ENCODE results near the gene PLA1A.
"Not testable (repeated sequence)": the region's sequence is repeated elsewhere in the genome, so short reads cannot be mapped to it uniquely, and the experiment has no call there.

PLA1A gene

DNA sequence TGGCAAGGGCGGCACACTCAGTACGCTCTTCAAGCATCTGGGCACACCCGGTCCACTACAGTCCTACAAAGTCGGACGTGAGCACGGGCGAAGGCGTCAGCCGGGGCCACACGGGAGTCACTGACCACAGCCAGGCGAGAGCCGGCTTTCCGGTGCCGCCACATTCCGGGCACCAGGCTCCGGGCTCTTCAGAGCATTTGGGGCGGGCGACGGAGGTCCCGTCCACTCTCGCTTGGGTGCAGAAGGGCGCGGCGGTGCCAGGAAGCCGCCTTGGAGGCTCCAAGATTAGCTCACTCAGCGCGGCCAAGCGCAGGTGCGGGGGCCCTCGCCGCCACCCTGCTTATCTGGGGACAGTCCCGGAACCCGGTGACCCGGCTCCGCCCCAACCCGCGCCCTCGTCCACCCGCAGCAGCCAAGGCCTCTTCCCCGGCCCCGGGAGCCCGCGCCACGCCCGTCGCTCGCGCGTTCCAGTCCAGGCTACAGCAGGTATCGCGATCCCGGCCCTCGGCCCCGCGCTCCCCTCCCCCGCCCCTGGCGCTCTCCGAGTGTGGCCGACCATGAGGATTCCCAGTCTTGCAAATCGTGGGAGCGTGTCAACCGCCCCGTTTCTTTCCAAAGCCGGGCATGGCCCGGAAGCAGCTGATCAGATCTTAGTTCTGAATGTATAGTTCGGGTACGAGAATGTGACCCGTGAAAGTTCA, 18.2 kb upstream of the PLA1A start, which contains the start of gene ADPRH:
Gene ADPRH (plus strand): TSS at position 127 of the 701 bp plus-strand sequence. CDS start 2,678 bp downstream, outside the sequence.
- DNase-seq (ENCODE audit: low spot score), result peak; percentile 47

DNA sequence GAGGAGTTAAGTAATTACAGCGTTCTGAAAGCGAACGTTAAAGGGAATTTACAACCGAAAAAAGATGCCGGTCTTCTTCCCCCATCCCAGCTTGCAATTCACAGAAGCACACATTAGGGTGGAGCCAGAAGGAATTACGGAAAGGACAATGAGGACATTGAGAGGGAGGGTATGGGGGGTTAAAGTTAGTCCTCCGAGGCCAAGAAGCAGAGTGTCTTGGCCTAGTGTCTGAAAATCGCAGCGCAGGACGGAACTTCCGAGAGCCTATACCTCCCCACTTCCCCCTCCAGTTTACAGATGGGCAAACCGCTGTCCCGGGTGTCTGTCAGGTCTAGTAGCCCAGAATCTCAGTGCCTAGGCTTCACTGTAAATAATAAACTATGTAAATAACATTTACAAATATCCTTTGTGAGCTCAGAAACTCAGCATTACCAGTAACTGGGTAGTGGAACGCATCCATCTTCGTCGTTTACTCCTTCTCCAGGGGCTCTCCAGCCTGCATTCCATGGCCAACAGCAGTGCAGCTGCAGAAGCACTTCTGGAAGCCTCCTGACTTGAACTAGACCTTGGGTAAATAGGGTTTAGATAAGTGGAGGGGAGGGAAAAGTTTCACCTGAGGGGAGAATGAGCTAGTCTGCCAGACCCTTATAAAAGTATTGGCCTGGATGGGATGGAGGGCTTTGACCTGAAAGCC, 17.5 kb upstream of the PLA1A start:
- DNase-seq (ENCODE audit: low spot score), result no peak

DNA sequence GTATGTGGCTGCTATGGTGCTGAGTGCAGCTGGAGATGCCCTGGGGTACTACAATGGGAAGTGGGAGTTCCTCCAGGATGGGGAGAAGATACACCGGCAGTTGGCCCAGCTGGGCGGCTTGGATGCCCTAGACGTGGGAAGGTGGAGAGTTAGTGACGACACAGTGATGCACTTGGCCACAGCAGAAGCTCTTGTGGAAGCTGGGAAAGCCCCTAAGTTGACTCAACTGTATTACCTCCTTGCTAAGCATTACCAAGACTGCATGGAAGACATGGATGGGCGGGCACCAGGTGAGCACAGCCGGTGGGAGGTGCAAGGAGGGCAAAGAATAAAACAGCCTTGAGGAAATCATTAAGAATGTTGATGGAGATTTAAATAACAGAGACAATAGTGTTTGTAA, 15.5 kb upstream of the PLA1A start:
- DNase-seq (ENCODE audit: low spot score), result no peak

DNA sequence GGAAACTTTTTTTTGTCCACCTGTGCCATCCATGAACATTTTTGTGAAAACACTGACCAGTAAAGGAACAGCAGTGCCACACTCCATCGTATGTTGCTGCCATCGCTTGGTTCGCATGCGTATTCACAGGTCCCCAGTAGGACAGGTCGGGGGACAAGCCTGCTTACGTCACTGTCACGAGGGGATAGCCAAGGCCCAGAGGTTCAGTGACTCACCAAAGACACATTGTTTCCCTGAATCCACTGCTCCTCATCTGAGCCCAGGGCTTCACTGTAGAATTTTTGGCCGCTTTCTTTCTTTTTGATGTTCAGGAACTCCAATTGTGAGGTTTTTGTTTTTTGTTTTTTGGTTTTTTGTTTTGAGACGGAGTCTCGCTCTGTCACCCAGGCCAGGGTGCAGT, 12.5 kb upstream of the PLA1A start:
- no peak for DNase-seq (ENCODE audit: low spot score)

DNA sequence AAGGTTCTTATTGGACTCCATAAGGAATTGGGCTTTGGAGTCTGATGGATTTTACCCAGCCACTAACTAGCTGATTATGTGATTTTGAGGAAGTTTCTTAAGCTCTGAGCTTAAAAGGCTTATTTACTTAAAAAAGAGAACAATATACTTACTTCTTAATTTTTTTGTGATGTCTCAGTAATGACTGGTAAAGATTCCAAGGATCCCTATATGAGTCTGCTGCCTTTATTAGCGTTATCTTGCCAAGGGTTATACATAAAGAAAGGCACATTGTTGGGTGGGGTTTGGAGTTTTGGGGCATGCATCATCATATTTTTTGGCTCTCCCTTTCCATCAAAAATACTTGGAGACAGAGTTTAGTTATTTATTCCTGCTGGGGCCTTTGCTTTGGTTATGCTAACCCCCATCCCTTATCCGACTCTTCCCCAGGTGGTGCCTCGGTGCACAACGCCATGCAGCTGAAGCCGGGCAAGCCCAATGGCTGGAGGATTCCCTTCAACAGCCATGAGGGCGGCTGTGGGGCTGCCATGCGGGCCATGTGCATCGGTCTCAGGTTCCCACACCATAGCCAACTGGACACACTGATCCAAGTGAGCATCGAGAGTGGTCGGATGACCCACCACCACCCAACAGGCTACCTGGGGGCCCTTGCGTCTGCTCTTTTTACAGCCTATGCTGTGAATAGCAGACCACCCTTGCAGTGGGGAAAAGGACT, 11.7 kb upstream of the PLA1A start:
- DNase-seq (ENCODE audit: low spot score), result no peak

DNA sequence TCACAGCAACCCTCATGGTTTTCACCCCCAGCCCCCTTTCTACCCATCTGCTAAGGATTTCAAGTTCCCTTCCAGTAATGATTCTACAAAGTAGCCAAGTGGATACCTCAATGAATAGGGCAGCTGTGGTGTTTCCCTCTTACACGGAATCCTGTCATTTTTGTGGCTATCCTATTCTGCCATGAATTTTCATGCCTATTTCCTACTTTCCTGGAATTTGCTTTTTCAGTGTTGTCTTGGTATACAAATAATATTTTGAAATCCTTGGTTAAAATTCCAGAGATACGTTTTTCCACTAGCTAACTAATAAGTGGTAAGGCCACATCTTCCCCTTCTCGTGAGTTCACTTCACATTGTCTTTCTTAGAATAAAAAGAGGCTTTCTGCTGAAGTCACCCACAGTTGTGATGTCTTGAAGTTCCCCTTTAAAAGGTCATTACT, 10.9 kb upstream of the PLA1A start:
- no peak for DNase-seq (ENCODE audit: low spot score)

DNA sequence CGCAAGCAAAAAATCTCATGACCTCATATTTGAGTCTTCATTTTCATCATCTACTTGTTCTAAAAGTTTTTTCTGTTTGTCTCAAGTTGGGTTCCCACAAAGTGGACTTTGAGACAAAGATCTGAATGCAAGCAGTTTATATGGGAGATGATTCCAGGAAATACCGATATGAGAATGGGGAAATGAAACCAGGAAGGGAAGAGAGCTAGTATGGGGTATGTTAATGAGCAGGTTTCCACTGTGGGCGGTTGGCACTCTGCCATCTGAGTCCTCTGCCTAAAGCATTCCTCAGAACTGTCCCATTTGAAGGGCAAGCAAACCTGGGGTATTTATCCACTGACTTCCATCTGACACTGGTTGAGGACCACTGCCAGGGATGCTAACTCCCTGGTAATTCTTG, 9.6 kb upstream of the PLA1A start:
- no peak for DNase-seq (ENCODE audit: low spot score)

DNA sequence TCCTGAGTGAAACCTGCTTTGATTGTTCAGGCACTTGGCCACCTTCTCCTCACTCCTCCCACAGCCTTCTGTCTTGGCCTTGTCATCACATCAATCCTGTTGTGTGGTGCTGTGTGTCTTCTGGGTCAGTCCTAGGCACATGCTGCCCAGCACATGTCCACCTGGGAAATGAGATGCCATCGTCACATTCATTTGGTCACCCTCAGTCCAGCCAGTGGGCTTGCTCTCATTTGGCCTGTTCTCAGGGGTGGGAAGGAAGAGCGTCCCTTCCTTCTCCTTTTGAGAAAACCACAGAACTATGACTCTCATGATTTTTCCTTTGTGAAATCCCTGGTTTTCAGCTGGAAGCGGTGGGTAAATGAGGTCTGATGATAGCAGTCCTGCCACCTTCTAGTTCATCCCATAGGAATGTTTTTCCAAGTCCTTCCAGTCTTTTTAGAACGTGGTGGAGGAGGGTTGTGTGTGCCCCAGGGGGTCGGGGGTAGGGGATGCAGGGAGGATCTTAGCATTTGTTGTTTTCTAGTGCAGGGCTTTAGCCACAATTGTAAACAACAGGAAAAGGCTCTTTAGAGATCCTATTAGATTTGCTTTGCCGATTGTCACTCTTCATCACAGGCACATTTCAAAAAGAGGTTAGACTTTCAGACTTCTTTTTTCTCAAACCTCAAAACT, 8.4 kb upstream of the PLA1A start:
- no peak for DNase-seq (ENCODE audit: low spot score)

DNA sequence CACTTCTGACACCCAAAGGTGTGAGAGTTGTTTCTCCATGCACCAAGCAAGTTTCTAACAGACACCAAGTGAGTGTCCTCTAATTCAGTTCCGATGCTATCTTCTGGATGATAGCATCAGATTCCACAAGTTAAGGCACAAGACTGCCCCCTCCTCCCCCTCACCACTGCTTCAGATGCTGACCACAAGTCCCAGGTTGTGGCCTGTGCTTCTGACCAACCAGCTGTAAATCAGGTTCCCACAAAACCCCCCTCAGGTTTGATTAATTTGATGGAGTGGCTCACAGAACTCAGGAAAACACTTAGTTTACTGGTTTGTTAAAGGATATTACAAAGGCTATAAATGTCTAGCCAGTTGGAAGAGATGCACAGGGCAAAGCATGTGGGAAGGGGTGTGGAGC, 7.0 kb upstream of the PLA1A start:
- no peak for DNase-seq (ENCODE audit: low spot score)

DNA sequence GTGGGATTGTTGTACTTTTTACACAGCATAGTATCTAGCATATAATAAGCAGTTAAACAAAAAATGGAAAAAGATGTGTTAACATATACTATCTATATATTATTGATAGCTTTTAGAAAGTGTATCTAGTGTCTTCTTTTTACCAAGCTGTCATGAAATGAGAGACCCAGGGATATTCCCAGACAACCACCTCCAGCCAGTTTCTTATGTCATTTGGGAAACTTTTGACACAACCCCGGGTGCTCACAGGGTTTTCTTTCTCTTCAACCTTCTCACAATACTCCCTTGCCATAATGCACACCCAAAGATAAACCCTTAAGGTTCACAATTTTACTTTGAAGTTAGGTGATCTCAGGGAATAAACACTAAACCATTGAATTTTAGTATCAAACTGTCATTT, 4.8 kb upstream of the PLA1A start:
- no peak for DNase-seq (ENCODE audit: low spot score)

DNA sequence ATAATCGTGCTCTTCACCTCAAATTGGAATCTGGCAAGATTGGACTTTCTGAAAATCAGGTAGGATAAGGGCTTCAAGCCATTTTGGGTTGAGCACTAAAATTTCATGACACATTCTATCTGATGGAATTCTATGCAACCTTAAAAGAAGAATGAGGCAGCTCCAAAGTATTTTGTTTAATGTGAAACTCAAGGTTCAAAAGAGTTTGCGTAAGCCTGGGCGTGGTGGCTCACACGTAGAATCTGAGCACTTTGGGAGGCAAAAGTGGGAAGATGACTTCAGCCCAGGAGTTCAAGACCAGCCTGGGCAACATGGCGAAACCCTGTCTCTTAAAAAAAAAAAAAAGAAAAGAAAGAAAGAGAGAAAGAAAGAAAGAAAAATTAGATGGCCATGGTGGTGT, 3.6 kb upstream of the PLA1A start:
- no peak for DNase-seq (ENCODE audit: low spot score)

DNA sequence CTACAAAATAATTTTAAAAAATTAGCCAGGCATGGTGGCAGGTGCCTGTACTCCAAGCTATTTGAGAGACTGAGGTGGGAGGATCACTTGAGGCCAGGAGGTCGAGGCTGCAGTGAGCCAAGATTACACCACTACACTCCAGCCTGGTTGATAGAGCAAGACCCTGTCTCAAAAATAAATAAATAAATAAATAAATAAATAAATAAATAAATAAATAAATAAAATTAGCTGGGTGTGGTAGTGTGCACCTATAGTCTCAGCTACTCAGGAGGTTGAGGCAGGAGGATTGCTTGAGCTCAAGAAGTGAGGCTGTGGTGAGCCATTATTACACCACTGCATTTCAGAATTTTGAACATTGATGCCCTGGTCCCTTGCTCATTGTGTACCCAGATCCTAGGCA, 2.8 kb upstream of the PLA1A start:
- not testable (repeated sequence) for DNase-seq (ENCODE audit: low spot score)

DNA sequence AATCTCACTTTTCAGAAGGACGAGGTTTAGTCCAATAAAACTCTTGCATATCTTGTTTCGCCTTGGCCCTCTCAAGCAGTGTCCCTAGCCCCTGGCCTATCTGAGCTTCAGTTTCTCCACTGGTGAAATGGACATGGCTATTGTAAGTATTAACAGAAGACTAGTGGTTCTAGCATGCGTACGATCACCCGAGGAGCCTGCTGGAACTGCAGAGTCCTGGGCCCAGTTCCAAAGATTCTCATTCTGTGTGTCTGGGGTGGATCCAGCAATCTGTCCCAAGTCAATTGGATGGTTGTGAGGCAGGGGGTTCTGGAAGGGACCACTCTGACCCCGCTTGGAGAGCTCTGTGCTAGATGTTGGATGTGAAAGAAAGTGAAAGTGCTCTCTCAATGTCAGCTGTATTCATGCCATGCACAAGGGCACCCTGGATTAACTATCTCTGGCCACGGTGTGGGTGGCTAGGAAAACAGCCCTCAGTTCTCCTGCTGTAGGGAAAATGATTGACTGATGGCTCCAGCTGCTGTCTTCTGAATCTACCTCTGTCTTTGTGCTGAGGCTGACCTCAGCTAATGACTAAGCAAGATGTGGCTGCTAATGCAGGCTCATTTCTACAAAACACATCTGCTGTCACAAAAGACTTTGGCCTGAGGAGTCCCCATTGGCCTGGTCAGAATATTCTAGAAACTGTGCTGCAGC, 1.9 kb upstream of the PLA1A start:
- no peak for DNase-seq (ENCODE audit: low spot score)

DNA sequence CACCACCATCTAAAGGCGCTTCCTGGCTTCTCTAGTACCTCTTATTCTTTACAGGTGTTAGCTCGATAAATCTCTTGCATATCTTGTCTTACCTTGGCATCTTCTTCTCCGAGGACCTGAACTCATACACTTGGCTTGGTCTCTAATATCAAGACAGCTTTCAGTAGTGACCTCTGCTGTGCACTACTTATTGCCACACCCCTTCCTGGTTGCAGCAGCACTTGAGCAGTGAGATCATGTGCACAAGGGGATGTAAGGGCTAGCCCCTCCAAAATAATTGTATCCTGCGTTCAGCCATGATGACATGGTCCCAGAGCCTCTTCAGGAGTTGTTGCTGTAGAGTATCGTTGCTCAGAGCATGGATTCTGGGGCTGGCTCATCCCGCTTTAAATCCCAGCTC, 1.3 kb upstream of the PLA1A start:
- no peak for DNase-seq (ENCODE audit: low spot score)

DNA sequence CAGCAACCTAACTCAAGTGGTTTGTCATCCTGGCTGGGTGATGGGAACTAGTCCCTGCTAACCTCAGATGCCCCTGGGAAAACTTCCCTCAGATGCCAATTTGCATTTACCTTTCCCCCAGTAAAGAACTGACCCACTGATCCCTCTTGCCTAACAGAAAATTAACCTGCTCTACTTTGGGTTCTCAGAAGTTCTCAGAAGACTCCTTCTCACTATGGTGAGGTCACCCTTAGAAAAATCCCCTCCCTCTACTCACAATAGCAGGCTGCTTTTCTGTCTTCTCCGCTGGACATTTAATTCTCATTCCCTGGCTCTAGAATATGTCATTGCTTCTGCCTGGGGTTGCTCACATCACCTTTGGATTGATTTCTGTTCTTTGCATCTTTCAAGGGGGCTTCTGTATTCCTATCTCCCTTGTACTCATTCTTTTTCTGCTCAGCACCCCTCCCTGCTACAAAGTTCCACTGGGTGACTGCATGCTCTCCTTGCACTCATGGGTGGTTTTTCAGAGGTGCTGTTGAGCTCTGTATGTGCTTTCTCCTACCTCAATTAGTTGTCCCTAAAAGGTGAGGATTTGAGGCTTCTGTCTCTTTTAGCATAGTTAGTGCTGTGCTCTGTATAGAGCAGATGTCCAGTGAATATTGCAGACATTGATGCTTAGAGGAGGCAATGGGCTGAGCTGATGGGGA, 869 bp downstream of the PLA1A start:
- DNase-seq (ENCODE audit: low spot score), result no peak

DNA sequence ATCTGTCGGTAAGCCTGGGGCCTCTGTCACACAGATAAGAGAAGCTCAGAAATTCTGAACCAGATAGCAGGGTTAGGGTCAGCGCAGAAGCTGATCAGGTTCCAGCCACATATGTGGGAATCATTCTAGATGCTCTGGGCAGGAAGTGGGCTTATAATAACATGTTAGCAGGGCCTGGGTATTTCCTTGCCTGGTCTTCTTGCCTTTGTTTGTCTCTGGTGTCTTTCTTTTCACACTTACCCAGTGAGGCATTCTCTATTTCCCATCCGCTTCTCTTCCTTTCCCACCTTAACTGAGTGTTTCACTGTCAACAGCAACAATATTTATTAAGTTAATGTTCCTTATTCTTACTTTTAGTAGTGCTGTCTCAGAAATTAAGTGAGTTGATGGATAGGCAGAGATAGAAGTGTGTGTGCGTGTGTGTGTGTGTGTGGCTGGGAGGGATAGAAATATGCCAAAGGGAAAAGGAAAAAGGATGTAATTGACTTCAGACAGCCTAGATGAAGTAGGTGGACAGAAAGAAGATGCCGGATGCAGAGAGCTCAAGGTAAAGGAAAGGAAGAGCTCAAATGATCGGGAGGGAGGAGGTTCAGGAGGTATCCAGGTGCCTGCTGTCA, 2.0 kb downstream of the PLA1A start:
- no peak for DNase-seq (ENCODE audit: low spot score)

DNA sequence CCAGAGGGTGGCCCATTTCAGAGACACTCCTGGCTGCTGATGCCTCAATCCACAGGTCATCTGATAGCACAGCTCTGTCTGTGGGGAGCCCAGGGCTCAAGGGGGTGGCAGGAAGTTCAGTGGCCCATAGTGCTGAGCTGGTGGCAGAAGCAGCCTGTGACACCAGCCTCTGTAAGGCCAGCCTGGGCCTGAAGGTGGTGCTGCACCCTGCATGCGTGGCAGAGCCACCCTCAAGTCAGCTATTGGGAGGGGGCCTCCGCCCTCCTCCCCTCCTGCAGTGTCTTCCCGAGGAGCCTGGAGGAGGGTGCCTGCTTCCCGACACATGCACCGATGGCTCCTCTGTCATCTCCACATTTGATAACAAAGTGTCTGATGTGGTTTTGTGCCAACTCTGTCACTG, 3.0 kb downstream of the PLA1A start:
- DNase-seq (ENCODE audit: low spot score), result no peak

DNA sequence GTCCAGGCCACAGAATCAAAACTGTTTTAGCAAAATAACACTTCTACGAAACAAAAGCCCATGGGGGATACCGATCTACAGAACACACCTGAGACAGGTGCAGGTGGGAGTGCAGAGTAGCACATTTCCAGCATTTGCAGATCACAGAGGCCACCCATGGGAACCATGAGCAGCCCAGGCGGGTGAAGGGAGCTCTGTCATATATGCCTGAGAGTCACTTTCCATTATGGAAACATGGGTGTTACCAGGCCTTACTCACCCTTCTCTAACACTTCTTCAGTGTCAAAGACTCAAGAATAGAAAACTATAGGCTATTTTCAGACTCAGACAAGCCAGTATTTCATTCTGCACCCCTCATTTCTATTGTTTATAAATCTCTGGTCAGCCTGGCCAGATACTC, 3.5 kb downstream of the PLA1A start:
- DNase-seq (ENCODE audit: low spot score), result no peak

DNA sequence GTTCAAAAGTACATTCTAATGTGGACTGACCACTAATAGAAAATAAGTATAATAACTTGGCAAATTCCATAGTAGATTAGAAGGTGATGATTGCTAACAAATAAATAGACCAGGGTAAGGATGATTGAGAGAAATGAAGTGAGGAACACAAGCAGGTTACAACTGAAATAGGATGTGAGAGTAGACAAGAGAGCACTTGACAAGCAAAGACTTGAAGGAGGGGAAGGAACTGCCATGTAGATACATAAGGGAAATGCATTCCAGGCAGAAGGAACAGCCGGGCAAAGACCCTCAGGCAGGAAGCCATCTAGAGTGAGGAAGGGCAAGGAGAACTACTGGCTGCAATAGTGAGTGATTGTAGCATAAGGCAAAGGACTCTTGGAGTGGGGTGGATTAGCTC, 5.0 kb downstream of the PLA1A start:
- DNase-seq (ENCODE audit: low spot score), result no peak

DNA sequence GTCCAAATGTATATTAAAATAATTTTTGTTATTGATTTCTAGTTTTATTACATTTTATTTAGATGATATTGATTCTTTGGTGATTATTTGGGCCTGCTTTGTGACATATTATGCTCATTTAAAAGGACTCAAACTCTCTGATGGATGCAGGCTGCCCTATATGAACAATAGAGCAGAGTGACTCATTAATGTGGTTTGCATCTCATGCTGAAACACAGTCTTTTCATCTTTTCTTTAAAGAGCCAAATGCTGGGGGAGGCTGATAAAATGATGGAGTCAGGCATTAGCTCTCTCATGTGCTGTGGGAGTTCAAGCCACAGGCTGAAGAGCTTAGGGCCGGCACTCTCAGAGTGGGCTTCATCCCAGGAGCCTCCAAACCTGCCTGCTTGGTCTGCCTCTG, 7.2 kb downstream of the PLA1A start:
- DNase-seq (ENCODE audit: low spot score), result no peak

DNA sequence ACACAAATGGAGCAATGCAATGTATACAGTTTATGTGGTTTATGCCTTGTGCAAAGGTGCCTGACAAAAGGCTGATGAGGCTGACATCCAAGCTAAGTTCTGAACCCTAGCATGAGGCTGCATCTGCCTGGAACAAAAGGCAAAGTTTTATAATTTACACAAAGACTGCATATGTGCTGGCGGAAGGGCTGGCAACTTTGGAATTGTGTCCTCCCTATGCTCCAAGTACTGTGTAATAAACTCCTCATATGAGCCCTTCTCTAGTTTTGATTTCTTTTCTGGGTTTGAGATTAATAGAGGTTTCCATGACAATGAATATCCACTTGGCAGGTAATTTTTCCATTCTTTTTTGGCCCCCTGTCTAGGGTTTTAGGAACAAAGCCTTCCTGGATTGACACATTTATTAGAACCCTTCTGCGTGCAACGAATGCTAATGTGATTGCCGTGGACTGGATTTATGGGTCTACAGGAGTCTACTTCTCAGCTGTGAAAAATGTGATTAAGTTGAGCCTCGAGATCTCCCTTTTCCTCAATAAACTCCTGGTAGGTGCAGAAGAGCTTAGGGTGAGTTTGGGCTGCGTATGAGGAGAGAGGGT, 10.8 kb downstream of the PLA1A start:
- DNase-seq (ENCODE audit: low spot score), result no peak
